GM21619 (cell line): Measurements from ENCODE around the gene GALNT18.

Source experiments
- ATAC-seq: cut with Tn5 transposase; IDR thresholded peaks from one replicate; pipeline ENCODE4 v1.9.1; 2021; ENCODE audit not compliant: unreplicated experiment

GALNT18 gene

DNA sequence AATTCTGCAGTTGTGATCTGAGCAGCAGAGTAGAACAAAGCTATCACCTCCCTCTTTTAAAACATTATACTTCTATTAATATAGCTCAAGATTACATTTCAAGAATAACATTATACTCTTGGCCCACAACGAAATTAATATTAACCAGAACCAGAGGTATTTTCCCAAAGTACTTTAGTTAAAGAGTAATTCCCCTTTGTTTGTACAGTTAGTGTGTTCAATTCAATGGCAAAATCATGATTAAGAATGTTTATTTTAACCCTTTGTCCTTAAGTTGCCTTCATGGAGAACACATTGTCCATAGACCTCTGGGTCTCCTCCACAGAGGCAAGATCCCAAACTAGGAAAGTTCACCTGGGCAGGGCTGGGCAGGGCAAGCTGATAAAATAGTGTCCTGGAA, 180.7 kb downstream of the GALNT18 start:
- no peak for ATAC-seq

- no peak for ATAC-seq
These were observed 181.7 kb downstream of the GALNT18 start for GRCh38 chr11:11440144-11440543.

DNA sequence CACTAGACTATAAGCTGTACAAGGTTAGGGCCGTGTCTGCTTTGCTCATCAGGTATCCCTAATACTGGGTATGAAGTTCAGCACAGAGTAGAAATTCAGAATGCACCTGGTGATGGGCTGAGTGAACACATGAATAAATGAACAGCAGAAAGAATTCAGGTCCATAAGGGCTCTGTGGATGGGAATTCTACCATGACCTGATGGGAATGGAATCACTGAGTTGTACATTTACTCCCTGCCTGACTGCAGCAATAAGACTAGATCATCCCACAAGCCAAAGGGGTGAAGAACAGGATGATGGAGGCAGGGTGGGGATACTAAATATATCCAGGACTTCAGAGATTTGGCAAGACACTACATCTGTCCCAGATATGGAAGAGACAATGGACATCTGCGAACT, 182.2 kb downstream of the GALNT18 start:
- ATAC-seq, result no peak

- no peak for ATAC-seq
These were observed 185.0 kb downstream of the GALNT18 start for GRCh38 chr11:11436715-11437313.

- ATAC-seq, result no peak
These were observed 186.2 kb downstream of the GALNT18 start for GRCh38 chr11:11435635-11436034.

DNA sequence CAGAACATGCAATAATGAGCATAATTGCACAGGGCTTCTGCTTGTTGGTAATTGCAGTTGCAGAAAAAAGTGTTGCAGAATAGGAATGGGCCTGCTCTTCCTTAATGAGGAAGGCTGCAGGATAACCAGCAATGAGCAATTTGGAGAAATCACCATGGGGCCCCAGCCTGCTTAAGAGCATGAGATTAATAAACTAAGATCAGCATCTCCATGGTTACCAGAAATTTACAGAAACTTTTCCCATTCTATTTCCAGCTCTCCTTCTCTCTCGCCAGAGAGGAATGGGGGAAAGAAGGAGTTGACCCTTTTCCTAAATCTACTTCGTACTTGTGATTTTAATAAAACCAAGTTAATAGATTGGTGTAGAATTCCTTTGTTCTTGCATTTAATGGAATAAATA, 187.8 kb downstream of the GALNT18 start:
- ATAC-seq, result no peak

DNA sequence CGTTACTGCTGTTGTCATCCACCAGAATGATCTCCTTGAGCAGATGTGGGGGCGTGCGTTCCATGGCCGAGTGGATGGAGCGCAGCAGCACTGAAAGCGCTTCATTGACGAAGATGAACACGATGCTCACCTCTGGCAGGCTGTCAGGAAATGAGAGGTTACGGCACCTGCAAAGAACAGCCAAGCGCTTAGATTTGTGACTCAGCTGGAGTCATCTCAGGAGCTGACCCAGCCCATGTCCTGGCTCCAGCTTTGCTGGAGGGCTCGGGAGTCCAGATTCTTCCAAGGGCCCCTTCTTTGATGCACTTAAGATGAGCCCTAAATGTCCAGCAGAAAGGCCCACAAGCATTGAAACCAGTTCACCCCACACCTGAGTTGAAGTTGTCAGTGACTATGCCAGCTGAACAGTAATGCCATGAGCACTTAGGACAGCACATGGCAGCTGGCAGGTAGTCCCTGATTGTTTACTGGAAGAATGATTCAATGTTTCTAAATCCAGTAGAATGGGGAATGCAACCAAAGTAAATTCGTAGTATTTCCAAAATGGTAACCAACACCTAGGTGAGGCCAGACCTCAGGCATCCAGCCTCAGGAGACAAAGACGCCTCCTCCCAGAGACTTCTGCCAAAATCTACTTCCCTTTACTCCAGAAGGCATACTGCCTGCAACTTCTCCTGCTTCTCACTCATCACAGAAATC, 189.0 kb downstream of the GALNT18 start:
- no peak for ATAC-seq

GRCh38 chr11:11430431-11430830, 191.4 kb downstream of the GALNT18 start:
- ATAC-seq, result no peak

DNA sequence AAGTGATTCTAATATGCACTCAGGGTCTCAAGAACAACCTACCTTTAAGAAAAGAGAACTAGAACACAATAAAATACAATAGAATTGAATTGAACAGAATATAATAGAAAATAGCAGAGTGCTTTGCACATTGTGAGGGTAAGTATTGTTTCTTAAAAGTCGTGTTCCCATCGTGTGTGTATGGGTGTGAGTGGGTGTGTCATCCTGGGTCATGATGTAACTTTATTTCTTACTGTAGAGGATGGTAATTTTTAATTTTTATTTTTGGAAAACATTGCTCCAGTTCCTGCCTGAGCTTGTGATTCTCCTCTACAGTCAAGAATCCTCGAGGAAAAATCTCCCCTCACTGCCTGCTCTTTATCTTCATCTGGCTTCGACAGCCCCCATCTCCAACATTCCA, 193.1 kb downstream of the GALNT18 start:
- no peak for ATAC-seq

- no peak for ATAC-seq
These were observed 194.3 kb downstream of the GALNT18 start for GRCh38 chr11:11427542-11427941.

DNA sequence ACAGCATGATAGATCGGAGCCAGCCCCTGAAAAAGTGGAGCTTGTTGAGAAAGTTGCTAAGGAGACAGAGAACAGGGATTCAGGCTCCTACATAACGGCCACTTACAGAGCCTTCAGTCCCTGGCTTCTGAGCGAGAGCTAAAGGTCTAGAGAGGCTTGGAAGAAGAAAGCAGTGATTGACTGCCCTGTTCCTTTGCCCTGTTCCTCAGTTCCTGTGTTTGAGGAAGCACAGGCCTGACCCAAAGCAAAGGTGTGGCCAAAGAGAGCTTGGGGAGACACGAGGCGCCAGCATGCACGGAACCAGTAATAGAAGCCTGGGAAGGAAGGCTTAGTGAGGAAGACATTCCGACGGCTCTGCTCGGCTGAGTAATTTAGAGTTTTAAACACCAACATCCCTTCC, 194.7 kb downstream of the GALNT18 start:
- ATAC-seq, result no peak

DNA sequence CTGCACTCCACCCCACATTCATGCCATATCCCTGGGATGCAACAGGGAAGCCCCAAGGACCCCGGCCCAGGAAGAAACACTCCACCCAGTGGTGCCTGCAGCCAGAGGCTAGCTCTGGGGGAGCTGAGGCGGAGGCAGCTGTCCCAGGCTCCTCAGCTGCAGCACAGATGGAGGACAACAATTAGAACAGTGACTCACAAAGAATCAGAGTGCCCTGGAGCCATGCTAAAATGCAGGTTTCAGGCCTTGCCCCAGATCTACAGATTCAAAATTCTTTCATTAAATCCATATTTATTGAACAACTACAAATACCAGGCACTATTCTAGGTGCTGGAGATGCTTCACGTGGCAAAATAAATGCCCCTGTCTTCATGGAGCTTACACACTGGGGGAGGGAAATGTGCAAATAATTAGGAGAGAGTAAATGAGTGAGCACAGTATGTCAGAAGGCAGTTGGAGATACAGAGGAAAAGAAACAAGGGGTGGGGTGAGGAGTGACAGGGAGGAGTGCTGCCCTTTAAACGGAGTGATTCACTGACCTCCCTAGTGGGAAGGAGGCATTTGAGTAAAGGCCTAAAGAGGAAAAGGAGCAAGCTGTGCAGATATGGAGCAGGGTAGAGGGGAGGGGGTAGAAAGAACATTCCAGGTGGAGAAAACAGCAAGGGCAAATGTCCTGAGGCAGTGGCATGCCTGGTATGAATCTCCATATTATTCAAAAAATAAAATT, 195.4 kb downstream of the GALNT18 start:
- no peak for ATAC-seq

DNA sequence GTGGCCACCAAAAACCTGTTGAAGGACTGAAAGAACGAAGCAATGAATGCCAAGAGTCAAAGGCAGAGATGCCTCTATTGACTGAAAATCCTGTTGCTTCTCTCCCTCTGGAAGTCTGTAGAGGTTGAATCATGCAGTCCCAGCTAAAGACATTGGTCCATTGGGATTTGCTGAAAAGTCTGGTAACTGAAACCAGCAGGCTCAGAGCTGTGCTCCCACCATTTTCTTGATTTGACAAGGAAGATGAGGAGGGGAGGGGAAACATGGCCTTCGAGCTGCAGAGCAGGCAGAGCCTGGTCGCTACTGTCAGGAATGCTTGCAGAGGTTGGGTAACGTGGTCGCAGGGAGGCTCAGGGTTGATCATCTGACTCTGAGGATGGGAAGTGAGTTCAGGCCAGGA, 196.0 kb downstream of the GALNT18 start:
- no peak for ATAC-seq

- ATAC-seq, result no peak
These were observed 197.1 kb downstream of the GALNT18 start for GRCh38 chr11:11424688-11425087.

DNA sequence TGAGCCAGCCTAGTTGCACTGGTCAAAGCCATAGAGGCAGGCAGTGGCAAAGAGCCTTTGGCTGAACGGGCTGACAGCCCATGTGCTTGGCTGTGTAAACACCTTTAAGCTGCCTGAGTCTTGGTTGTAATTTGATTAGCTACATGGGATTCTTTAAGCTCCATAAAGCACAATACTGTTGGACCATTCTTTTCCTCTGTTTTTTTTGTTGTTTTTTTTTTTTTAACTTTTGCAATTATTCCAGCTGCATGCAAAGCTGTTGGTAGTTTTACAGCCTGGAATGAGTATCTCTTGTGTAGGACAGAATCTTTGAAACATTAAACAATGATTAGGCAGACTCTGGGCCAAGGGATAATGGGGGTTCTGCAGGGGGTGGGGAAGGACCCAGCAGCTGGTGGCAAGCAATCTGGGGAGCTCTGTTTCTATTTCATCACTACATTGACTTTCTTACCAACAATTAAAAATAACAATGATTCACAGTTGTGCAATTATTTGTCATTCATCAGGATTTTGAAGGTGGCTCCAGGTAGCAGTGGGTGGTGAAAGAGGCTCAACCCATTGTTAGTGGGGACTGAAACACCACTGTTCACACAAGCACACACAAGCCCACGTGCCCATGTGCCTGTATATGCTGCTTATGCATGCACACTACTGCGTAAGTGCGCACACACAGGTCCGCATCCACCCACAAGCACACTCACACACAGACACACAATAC, 199.2 kb downstream of the GALNT18 start:
- ATAC-seq, result no peak

DNA sequence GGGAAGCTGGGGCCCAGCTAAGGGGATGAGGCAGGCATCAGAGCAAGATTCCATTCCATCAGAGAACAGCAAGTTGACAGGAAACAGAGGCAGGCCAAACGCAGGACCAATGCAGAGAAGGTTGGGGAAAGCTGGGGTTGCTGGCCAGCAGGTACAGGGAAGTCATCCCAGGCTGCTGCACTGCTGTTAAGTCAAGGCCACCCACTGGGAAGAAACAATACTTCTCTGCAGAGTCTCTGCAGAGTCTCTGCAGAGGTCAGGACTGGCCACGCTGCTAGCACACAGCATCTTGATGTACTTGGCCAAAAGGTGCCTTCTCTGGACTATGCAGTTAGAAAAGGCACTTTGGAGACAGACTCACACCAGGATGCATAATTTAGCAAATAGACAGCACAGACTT, 200.3 kb downstream of the GALNT18 start:
- no peak for ATAC-seq

GRCh38 chr11:11420899-11421285, 200.9 kb downstream of the GALNT18 start:
- no peak for ATAC-seq

DNA sequence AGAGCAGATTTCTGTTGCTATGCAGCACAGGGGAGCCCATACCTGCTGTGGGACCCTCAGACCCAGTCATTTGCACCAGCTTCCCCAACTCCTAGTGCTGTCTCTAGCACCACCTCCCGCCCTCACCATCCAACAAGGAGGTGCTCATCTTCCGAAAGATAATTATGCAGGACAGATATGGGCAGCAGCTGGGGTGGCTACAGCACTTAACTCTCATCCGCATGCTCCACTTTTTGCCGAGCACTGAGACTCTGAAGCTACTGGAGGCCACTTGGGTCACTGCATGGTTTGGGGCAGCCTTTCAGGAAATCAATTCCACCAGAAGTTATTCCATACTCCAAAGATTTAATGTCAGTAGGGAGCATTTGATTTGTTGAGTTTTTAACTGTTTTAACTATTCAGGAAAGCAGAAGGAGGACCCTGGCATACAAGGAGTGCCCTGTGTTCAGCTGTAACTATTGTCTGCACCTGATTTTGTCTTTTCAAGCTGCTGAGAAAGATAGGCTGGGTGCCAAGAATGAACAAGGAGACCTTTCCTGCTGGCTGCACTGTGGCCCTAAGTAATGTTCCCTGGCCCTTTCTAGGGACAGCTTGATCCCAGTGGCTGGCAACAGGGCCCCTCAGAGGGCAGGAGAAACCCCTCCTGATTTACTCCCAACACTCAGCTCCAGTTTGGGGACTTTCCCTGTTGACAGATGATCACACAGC, 201.5 kb downstream of the GALNT18 start:
- no peak for ATAC-seq

- no peak for ATAC-seq
These were observed 202.1 kb downstream of the GALNT18 start for GRCh38 chr11:11419747-11420146.

GRCh38 chr11:11416917-11417316, 204.9 kb downstream of the GALNT18 start:
- ATAC-seq, result no peak

GRCh38 chr11:11416502-11416901, 205.3 kb downstream of the GALNT18 start:
- no peak for ATAC-seq
